ENCODE results near the gene CACNB2. TPM values are rescaled to one million over a fixed set of nuclear protein-coding genes. Genes with fewer than 3 reads are reported as not detected.

CACNB2 gene
- total and polyA plus RNA-seq, 2 donors (not counting 3 experiments of a cell fraction or from before 2014, with no cell fraction given): not detected

DNA sequence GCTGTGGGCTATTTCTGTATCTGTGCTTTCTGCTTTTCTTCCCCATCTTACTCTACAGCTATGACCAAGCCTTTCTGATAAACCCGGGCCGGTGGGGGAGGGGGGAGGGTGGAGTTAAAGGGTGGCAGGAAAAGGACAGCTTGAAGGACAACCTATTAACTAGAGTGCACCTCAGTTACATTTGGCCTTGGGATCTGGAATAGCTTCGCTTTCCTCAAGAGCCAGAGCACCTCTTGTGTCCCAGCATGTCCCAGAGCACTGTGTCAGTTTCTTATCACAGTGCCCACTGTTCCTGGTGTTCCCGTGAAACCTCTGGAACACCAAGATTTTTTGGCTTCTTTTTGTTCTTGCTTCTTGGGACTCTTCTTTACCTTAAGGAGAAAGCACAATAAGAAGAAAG is 350.5 kb downstream of the CACNB2 start:
- dilution Hi-C loops (cut with MboI; ENCODE audit: extremely low pct_ligation_motif_present, low sequenced_read_pairs): no loop called here
- FAIRE-seq: no peak
- H3K9me3 ChIP-seq (replicated peaks; ENCODE audit: control insufficient read depth, insufficient read depth, low read length): no peaks in the 10 kb centered on the region
- intact Hi-C loops (cut with micrococcal nuclease): no loop called here
- H3K9me1 ChIP-seq (replicated peaks; ENCODE audit: control insufficient read depth, extremely low read depth, insufficient read depth, low read length): no peaks in the 10 kb centered on the region
- H3K27ac ChIP-seq (ENCODE audit: insufficient read depth, low read depth, low read length): no peak overlapping the region
- CTCF ChIA-PET: interaction anchor here (0.6 kb wide), 1 partner anchor 25 kb away, joined by 3 read pairs; no protein-coding TSS in a partner anchor
- no peaks in the 10 kb centered on the region for H3K36me3 ChIP-seq (ENCODE audit: control insufficient read depth in 2 of 2, extremely low read depth in 1 of 2, insufficient read depth in 2 of 2, low read length in 2 of 2)
- no peak overlapping the region for H3K9ac ChIP-seq (replicated peaks; ENCODE audit: extremely low read depth, insufficient read depth, low read length)
- DNase-seq (ENCODE audit: low read depth, low spot score): no peak
- TF ChIP-seq POLR2A (IDR thresholded peaks at IDR 0.05; ENCODE audit: low read depth, low read length) (no peak), EZH2 (IDR thresholded peaks at IDR 0.05; ENCODE audit: borderline replicate concordance, low read depth, low read length, severe bottlenecking) (no peak), FOS (IDR thresholded peaks at IDR 0.05; ENCODE audit: borderline replicate concordance, insufficient read depth, low read length) (no peak), POLR2AphosphoS5 (IDR thresholded peaks at IDR 0.05; ENCODE audit: insufficient read depth, low read depth, low read length) (no peak)
- no TSS peak for BruUV-seq (replicated peaks)
- H3K4me3 ChIP-seq (replicated peaks in 1 of 3; ENCODE audit: insufficient read depth in 1 of 3, low read depth in 1 of 3, low read length in 3 of 3): no peak overlapping the region
- H3K4me2 ChIP-seq (ENCODE audit: insufficient read depth, low read length): no peak overlapping the region
- H2AFZ ChIP-seq (ENCODE audit: low read depth, low read length): no peak overlapping the region
- H3K27me3 ChIP-seq (ENCODE audit: control insufficient read depth in 2 of 2, insufficient read depth in 2 of 2, low read length in 2 of 2): no peaks in the 10 kb centered on the region
- POLR2A ChIA-PET: no interaction called here
- no peaks in the 10 kb centered on the region for H4K20me1 ChIP-seq (replicated peaks; ENCODE audit: control insufficient read depth, extremely low read depth, insufficient read depth, low read length)
- no peaks in the 10 kb centered on the region for H3K4me1 ChIP-seq (ENCODE audit: control insufficient read depth, extremely low read depth, insufficient read depth, low read length)
- no peaks in the 10 kb centered on the region for H3K79me2 ChIP-seq (ENCODE audit: control insufficient read depth, insufficient read depth, low read length)

DNA sequence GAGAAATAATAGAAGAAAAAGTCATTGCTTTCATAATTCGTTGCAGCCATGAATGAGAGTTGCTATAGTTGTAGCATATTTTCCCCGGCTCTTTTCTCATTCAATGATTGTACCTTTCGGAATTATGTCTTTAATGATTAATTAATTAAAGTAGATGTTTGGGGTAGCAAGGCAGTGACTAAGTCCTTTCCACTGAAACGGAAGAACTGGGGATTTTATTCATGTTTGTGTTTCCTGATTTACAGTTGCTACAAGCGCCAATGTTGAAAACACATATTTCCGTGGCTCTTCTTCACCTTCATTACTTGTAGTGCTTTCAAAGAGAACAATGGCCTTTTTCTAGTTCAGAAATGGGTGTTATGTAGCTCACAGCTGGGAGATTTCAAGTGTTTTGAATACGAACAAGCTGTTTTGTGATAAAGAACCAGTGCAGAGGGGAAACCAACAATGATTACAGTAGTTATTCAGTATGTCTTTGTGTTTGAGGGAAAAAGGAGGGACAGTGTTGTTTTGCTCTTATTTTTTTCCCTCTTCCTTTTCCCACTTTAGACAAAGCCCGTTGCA is 357.7 kb downstream of the CACNB2 start:
- no peaks in the 10 kb centered on the region for H4K20me1 ChIP-seq (replicated peaks; ENCODE audit: control insufficient read depth, extremely low read depth, insufficient read depth, low read length)
- no peak overlapping the region for H2AFZ ChIP-seq (ENCODE audit: low read depth, low read length)
- H3K9me3 ChIP-seq (replicated peaks; ENCODE audit: control insufficient read depth, insufficient read depth, low read length): no peaks in the 10 kb centered on the region
- H3K9me1 ChIP-seq (replicated peaks; ENCODE audit: control insufficient read depth, extremely low read depth, insufficient read depth, low read length): no peaks in the 10 kb centered on the region
- no peak overlapping the region for H3K4me2 ChIP-seq (ENCODE audit: insufficient read depth, low read length)
- H3K27me3 ChIP-seq (ENCODE audit: control insufficient read depth in 2 of 2, insufficient read depth in 2 of 2, low read length in 2 of 2): no peaks in the 10 kb centered on the region
- intact Hi-C loops (cut with micrococcal nuclease): no loop called here
- H3K4me1 ChIP-seq (ENCODE audit: control insufficient read depth, extremely low read depth, insufficient read depth, low read length): no peaks in the 10 kb centered on the region
- H3K79me2 ChIP-seq (ENCODE audit: control insufficient read depth, insufficient read depth, low read length): no peaks in the 10 kb centered on the region
- H3K9ac ChIP-seq (replicated peaks; ENCODE audit: extremely low read depth, insufficient read depth, low read length): no peak overlapping the region
- DNase-seq (ENCODE audit: low read depth, low spot score) (no peak), FAIRE-seq (no peak)
- no peak overlapping the region for H3K4me3 ChIP-seq (replicated peaks in 1 of 3; ENCODE audit: insufficient read depth in 1 of 3, low read depth in 1 of 3, low read length in 3 of 3)
- ChIA-PET POLR2A (no interaction called here), CTCF (no interaction called here)
- no peak overlapping the region for H3K27ac ChIP-seq (ENCODE audit: insufficient read depth, low read depth, low read length)
- no peaks in the 10 kb centered on the region for H3K36me3 ChIP-seq (ENCODE audit: control insufficient read depth in 2 of 2, extremely low read depth in 1 of 2, insufficient read depth in 2 of 2, low read length in 2 of 2)
- no TSS peak for BruUV-seq (replicated peaks)
- dilution Hi-C loops (cut with MboI; ENCODE audit: extremely low pct_ligation_motif_present, low sequenced_read_pairs): no loop called here
- no peak for TF ChIP-seq GATA2 (IDR thresholded peaks at IDR 0.05; ENCODE audit: insufficient read depth, insufficient read length, low read depth, low read length)
- TF ChIP-seq FOS (IDR thresholded peaks at IDR 0.05; ENCODE audit: borderline replicate concordance, insufficient read depth, low read length): no peak
- TF ChIP-seq JUN (IDR thresholded peaks at IDR 0.05; ENCODE audit: borderline replicate concordance, insufficient read depth, insufficient read length, low read depth): no peak
- TF ChIP-seq POLR2A (IDR thresholded peaks at IDR 0.05; ENCODE audit: low read depth, low read length): no peak
- TF ChIP-seq, protein P1, sequence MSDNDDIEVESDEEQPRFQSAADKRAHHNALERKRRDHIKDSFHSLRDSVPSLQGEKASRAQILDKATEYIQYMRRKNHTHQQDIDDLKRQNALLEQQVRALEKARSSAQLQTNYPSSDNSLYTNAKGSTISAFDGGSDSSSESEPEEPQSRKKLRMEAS (IDR thresholded peaks at IDR 0.05; ENCODE audit: insufficient read depth, insufficient read length): no peak
- no peak for TF ChIP-seq EZH2 (IDR thresholded peaks at IDR 0.05; ENCODE audit: borderline replicate concordance, low read depth, low read length, severe bottlenecking)
- no peak for TF ChIP-seq MYC (IDR thresholded peaks at IDR 0.05; ENCODE audit: low read depth, low read length)
- TF ChIP-seq, protein P2, sequence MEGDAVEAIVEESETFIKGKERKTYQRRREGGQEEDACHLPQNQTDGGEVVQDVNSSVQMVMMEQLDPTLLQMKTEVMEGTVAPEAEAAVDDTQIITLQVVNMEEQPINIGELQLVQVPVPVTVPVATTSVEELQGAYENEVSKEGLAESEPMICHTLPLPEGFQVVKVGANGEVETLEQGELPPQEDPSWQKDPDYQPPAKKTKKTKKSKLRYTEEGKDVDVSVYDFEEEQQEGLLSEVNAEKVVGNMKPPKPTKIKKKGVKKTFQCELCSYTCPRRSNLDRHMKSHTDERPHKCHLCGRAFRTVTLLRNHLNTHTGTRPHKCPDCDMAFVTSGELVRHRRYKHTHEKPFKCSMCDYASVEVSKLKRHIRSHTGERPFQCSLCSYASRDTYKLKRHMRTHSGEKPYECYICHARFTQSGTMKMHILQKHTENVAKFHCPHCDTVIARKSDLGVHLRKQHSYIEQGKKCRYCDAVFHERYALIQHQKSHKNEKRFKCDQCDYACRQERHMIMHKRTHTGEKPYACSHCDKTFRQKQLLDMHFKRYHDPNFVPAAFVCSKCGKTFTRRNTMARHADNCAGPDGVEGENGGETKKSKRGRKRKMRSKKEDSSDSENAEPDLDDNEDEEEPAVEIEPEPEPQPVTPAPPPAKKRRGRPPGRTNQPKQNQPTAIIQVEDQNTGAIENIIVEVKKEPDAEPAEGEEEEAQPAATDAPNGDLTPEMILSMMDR (IDR thresholded peaks at IDR 0.05; ENCODE audit: extremely low read depth in 1 of 2, insufficient read depth in 1 of 2, low read depth in 1 of 2, low read length in 2 of 2): no peak

All from endothelial cell of umbilical vein (primary cell).